ENCODE measurements around the gene HSD3B7.

HSD3B7 gene

DNA sequence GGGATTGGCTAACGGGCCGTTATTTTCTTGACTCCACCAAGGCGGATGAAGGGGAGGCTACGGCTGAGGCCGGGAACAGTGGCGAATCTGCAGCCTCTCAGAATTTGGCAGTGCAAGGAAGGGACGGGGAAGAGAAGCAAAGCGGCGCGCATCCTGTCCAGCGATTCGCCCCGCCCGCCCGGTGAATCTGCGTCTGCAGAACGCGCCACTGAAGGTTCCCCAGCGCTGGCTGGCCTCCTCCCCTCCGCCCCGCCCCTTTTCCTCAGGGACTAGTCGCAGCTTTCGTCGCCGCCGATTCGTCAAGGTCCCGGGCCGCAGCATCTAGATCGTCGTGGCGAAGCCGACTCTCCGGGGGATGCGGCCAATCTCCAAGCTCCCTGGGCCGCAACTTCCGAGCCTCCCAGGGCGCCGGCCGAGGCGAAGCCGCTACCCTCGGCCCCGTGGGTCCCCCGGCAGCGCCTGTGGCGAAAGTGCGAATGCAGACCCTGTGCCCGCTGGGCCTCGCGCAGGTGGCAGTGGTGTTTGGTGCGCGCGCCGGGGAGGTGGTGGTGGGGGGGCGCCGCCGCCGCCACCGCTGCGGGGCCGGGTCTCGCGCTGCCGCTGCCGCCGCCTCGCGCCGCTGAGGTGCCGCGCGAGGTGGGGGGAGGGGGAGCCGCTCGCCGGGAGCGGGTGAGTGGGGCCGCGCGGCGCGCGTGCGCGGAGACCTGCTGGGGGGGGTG is 27.4 kb upstream of the HSD3B7 start, which contains the start of gene SETD1A:
Gene SETD1A (plus strand): TSS at position 299 of the 719 bp plus-strand sequence. CDS start 978 bp downstream, outside the sequence.
- DNase-seq = peak; percentile 51

- no peak for DNase-seq
Measured at GRCh38 chr16:30958175-30959079, 26.6 kb upstream of the HSD3B7 start.

GRCh38 chr16:30961384-30961783 is 23.6 kb upstream of the HSD3B7 start:
- DNase-seq = no peak

DNA sequence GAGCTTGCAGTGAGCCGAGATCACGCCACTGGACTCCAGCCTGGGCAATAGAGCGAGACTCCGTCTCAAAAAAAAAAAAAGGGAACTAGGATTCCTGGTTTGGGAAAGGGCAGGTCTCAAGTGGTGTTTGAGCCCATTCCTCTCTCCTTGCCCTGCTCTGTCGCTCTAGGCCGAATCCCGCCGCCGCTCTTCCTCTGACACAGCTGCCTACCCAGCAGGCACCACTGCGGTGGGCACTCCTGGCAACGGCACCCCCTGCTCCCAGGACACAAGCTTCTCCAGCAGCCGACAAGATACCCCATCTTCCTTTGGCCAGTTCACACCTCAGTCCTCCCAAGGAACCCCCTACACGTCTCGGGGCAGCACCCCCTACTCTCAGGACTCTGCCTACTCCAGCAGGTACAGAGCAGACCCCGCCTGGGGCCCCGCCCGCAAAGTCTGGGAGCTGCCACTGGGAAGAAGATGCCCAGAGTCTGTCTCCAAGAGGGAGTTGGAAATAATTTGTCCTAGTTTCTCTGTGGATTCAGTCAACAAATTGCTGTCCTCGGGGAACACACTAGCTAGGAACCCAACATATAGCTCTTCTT is 21.0 kb upstream of the HSD3B7 start:
- no peak for DNase-seq

GRCh38 chr16:30964574-30965226 is 20.3 kb upstream of the HSD3B7 start:
- no peak for DNase-seq

DNA sequence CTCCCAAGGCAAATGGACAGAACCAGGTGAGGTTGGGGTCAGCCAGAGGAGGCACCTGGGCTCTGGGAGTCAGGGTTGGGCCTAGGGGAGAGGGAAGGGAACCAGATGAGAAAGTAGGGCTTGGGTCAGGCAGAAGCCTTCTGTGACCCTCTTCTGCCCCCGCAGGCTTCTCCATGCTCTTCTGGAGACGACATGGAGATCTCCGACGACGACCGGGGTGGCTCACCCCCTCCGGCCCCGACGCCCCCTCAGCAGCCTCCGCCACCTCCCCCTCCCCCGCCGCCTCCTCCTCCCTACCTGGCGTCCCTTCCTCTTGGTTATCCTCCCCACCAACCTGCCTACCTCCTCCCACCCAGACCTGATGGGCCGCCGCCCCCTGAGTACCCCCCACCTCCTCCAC is 19.6 kb upstream of the HSD3B7 start:
- no peak for DNase-seq

- no peak for DNase-seq
Measured at GRCh38 chr16:30966033-30966619, 18.9 kb upstream of the HSD3B7 start.

DNA sequence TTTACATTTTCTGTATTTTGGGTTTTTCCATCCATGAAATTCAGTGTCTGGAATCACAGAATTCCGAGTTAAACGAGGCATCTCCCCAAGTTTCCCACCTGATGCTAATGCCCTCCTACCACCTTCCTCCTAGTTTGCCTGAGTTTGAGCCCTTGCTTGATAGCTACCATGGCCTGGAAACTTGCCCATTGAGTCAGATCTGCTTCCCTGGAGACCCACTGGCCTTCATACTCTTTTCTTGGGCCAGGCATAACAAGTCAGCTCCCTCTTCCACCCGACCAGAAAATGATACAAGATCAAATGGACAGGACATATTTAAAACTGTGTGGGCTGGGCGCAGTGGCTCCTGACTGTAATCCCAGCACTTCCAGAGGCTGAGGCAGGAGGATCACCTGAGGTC is 17.2 kb upstream of the HSD3B7 start:
- no peak for DNase-seq

DNA sequence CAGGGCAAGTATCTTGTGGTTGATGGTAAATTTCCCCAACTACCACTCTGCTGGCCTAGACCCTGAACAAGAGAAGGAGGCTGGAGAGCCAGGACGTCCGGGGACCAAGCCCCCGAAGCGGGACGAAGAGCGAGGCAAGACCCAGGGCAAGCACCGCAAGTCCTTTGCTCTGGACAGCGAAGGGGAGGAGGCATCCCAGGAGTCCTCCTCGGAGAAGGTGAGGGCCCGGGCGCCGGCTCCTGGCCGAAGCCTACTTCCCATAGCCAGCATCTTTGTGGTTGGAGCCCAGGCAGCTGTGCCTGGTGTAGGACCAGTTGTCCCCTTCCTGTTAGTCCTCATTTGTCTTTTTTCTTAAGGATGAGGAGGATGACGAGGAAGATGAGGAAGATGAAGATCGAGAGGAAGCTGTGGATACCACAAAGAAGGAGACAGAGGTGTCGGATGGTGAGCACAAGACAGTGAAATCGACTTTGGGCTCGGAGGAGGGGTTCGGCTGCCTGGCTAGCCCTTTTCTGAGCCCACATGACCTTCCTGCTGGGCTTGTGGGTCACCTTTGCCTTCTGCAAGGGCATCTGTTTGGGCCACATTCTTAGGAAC is 15.7 kb upstream of the HSD3B7 start:
- DNase-seq = no peak

DNA sequence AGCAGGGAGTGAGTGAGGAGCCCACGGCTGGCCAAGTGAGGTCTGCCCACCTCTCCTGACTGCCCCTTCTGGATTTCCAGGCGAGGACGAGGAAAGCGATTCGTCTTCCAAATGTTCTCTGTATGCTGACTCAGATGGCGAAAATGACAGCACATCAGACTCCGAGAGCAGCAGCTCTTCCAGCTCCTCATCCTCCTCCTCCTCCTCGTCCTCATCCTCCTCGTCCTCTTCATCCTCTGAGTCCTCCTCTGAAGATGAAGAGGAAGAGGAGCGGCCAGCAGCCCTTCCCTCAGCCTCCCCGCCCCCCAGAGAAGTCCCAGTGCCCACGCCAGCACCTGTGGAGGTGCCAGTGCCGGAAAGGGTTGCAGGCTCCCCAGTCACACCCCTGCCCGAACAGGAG is 13.7 kb upstream of the HSD3B7 start:
- DNase-seq = no peak

DNA sequence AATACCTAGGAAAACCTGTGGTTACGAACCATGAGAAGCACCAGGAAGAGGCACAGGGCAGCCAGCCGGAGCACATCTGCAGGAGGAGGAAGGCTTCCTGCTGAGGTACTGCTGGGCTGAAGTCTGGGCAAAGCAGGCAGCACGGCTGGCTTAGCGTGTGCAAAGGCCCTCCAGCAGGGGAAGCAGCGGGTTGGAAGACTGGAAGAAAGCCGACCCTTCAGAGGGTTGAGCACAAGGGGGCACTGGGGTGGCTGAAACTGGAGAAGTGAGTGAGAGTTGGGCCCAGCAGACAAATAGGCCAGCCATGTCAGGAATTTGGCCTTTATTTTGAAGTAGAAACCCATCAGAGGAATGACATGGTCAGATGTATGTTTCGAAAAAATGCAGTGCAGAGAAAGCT is 12.1 kb upstream of the HSD3B7 start:
- no peak for DNase-seq

DNA sequence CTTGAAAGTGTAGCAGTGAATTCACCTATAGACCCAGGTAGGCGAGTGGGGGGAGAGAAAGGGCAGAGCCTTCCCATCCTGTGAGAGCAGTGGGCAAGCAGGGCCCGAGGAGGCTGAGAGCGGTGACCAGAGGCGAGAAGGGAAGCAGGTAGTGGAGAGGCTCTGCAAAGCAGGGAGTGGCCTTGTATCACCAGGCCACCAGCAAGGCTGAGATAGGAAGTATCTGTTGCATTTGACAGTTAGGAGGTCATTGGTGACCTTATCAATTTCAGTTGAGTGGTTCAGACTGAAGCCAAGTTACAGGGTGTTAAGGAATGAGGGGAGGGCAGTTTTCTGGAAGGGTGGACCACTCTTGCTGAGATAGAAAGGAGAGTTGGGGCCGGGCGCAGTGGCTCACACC is 10.7 kb upstream of the HSD3B7 start:
- DNase-seq = no peak

DNA sequence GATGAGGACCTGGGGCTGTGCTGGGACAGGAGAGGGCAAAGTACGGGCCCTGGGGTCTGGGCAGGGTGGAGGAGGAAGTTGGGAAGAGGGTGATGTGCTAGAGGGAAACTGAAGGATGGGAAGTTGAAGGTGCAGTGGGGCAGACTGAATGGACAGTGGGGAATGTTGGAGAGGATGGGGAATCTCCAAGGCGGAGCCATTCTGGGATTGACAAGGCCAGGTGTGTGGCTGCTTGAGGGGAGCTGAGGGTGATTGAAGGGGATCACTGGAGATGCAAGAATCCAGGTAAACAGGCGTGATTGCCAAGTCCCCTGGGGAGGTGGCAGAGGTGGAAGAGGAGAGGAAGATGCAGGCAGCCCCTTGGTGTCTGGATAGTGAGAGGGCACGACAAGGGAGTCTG is 8.5 kb upstream of the HSD3B7 start:
- DNase-seq = no peak

GRCh38 chr16:30977502-30977901 is 7.5 kb upstream of the HSD3B7 start:
- DNase-seq = no peak

GRCh38 chr16:30979170-30980022 is 5.6 kb upstream of the HSD3B7 start:
- no peak for DNase-seq

- DNase-seq = no peak
Measured at GRCh38 chr16:30980023-30980371, 5.0 kb upstream of the HSD3B7 start.

- DNase-seq = no peak
Measured at GRCh38 chr16:30980434-30980833, 4.6 kb upstream of the HSD3B7 start.

DNA sequence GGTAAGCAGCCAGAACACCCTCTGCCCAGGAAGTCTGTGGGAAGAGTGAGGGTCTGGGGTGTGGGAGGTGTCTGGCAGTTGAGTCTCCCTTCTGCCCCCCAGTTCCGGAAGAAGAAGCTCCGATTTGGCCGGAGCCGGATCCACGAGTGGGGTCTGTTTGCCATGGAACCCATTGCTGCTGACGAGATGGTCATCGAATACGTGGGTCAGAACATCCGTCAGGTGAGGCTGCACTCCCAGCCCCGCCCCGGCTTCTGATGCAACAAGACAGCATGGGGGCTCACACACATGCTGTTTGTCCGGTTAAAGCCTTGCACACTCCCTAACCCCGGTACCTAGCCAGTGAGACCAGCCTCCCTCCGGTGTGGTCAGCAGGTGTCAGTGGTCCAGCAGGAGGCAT is 4.0 kb upstream of the HSD3B7 start:
- DNase-seq = no peak

DNA sequence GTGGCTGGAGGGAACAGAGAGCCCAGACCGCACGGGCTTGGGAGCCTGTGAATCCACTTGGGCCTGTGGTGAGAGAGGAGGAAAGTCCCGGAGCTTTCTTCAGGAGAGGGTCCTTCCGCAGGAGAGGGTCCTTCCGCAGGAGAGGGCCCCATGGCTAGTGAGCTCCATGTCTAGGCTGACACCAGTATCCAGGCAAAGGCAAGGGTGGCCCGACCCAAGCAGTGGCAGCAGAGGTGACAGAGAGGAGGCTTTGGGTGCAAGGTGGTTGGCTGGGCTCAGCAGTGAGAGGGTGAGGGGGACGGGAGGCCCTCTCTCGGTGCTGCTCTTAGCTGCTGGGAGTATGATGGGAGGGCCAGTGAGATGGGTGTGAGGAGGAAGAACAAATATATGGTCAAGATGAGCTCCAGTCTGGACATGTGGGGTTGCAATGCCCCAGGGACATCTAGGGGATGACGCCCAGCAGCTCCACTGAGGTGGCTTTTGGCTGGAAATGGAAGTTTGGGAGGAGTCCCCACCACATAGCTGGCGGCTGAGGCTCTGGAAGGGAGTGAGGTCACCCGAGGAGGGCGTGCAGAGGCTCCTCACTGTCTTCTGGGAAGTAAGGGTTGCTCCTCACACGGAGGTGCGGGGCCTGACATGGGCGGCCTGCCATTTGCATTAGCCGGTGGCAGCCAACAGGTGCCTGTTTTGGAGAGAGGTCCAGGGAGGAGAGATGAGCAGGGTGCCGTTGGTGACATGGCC is 2.3 kb upstream of the HSD3B7 start:
- DNase-seq = no peak

- DNase-seq = no peak
Measured at GRCh38 chr16:30983289-30983889, 1.6 kb upstream of the HSD3B7 start.
